ENCODE data around the gene ST6GALNAC1. TPM values are rescaled to one million over a fixed set of nuclear protein-coding genes. Genes with fewer than 3 reads are reported as not detected.

The ST6GALNAC1 gene
- total RNA-seq, 2 experiments from 2014 or later, result 1.8 to 2.5 TPM

GRCh38 chr17:76635659-76636360, 7.7 kb downstream of the ST6GALNAC1 start:
- Histone ChIP-seq H3K36me3 (ENCODE audit: insufficient read depth, low read length) (peaks cover 5% of the 10 kb centered on the region), H3K9me3 (ENCODE audit: control insufficient read depth in 1 of 2, insufficient read depth in 1 of 2, low read length in 2 of 2) (no peaks in the 10 kb centered on the region), H3K27me3 (ENCODE audit: control insufficient read depth in 1 of 2, insufficient read depth in 2 of 2, low read length in 2 of 2) (no peaks in the 10 kb centered on the region), H3K4me3 (ENCODE audit: low read length) (no peak overlapping the region), H3K27ac (ENCODE audit: low read depth in 1 of 2, low read length in 2 of 2) (no peak overlapping the region), H3K4me1 (ENCODE audit: insufficient read depth, low read length) (peaks cover 9% of the 10 kb centered on the region)
- CTCF ChIA-PET, result no interaction called here
- no peak overlapping the region for H3K4me3 Mint-ChIP-seq
- no peaks in the 10 kb centered on the region for H3K4me1 Mint-ChIP-seq (ENCODE audit: low read depth)
- POLR2A ChIA-PET, result no interaction called here
- DNase-seq (no peak), ATAC-seq (ENCODE audit: poor library complexity) (no peak)
- no peaks in the 10 kb centered on the region for H3K27me3 Mint-ChIP-seq
- intact Hi-C loops (cut with DNase I, micrococcal nuclease), result no loop called here
- no peak for TF ChIP-seq CTCF (IDR thresholded peaks at IDR 0.05)
- H3K36me3 Mint-ChIP-seq (ENCODE audit: low read depth), result no peaks in the 10 kb centered on the region
- no peaks in the 10 kb centered on the region for H3K9me3 Mint-ChIP-seq
- no peak overlapping the region for H3K27ac Mint-ChIP-seq

- Histone ChIP-seq H3K4me1 (ENCODE audit: insufficient read depth, low read length) (peaks cover 5% of the 10 kb centered on the region), H3K27ac (ENCODE audit: low read depth in 1 of 2, low read length in 2 of 2) (no peak overlapping the region), H3K27me3 (ENCODE audit: control insufficient read depth in 1 of 2, insufficient read depth in 2 of 2, low read length in 2 of 2) (no peaks in the 10 kb centered on the region), H3K9me3 (ENCODE audit: control insufficient read depth in 1 of 2, insufficient read depth in 1 of 2, low read length in 2 of 2) (no peaks in the 10 kb centered on the region), H3K36me3 (ENCODE audit: insufficient read depth, low read length) (peaks cover 5% of the 10 kb centered on the region), H3K4me3 (ENCODE audit: low read length) (no peak overlapping the region)
- Mint-ChIP-seq H3K27me3 (no peaks in the 10 kb centered on the region), H3K36me3 (ENCODE audit: low read depth) (no peaks in the 10 kb centered on the region), H3K4me3 (no peak overlapping the region), H3K9me3 (no peaks in the 10 kb centered on the region), H3K4me1 (ENCODE audit: low read depth) (no peaks in the 10 kb centered on the region), H3K27ac (no peak overlapping the region)
- intact Hi-C loops (cut with DNase I, micrococcal nuclease), result no loop called here
- DNase-seq (no peak), ATAC-seq (ENCODE audit: poor library complexity) (no peak)
- POLR2A ChIA-PET, result no interaction called here
- no peak for TF ChIP-seq CTCF (IDR thresholded peaks at IDR 0.05)
- CTCF ChIA-PET, result no interaction called here
These were observed 8.5 kb downstream of the ST6GALNAC1 start for GRCh38 chr17:76635039-76635438.

GRCh38 chr17:76633628-76634328, 9.8 kb downstream of the ST6GALNAC1 start:
- H3K9me3 ChIP-seq (ENCODE audit: control insufficient read depth in 1 of 2, insufficient read depth in 1 of 2, low read length in 2 of 2), result no peaks in the 10 kb centered on the region
- no peak overlapping the region for H3K4me3 Mint-ChIP-seq
- no peaks in the 10 kb centered on the region for H3K36me3 Mint-ChIP-seq (ENCODE audit: low read depth)
- no peaks in the 10 kb centered on the region for H3K27me3 Mint-ChIP-seq
- ATAC-seq (ENCODE audit: poor library complexity) (no peak), DNase-seq (no peak)
- no peak for TF ChIP-seq CTCF (IDR thresholded peaks at IDR 0.05)
- no peak overlapping the region for H3K4me3 ChIP-seq (ENCODE audit: low read length)
- ChIA-PET CTCF (interaction anchor here (0.6 kb wide), 1 partner anchor 12 kb away, joined by 3 read pairs; no protein-coding TSS in a partner anchor), POLR2A (no interaction called here)
- H3K36me3 ChIP-seq (ENCODE audit: insufficient read depth, low read length), result peaks cover 5% of the 10 kb centered on the region
- intact Hi-C loops (cut with DNase I, micrococcal nuclease), result no loop called here
- H3K9me3 Mint-ChIP-seq, result no peaks in the 10 kb centered on the region
- H3K27ac ChIP-seq (ENCODE audit: low read depth in 1 of 2, low read length in 2 of 2), result no peak overlapping the region
- no peaks in the 10 kb centered on the region for H3K4me1 Mint-ChIP-seq (ENCODE audit: low read depth)
- H3K27me3 ChIP-seq (ENCODE audit: control insufficient read depth in 1 of 2, insufficient read depth in 2 of 2, low read length in 2 of 2), result no peaks in the 10 kb centered on the region
- no peaks in the 10 kb centered on the region for H3K4me1 ChIP-seq (ENCODE audit: insufficient read depth, low read length)
- H3K27ac Mint-ChIP-seq, result no peak overlapping the region

All from CD4-positive, alpha-beta T cell (primary cell).